Right atrium auricular region (tissue), 2 donors: ENCODE results near the gene MINK1. TPM values are rescaled to one million over a fixed set of nuclear protein-coding genes. Genes with fewer than 3 reads are reported as not detected.
A peak's percentile ranks its signal among the peaks of the same experiment; 100 is the strongest.

Experiments used
- DNase-seq: peaks from one replicate; pipeline ENCODE4 v3.0.0-alpha.2; 2019; ENCODE audit warnings: low spot score
- H3K27ac ChIP-seq, 2 donors: fragments of 200-600 bp; sonication (generic); 1 replicate in 1 of 2; 2 replicates in 1 of 2; pipeline ENCODE4 v1.5.1; 2016 to 2019
- H3K27me3 ChIP-seq, 2 donors: fragments of 200-600 bp; sonication (generic); one replicate each; pipeline versions ENCODE4 v1.5.1 to v1.6.0; 2017 to 2019
- H3K36me3 ChIP-seq: fragments of 200-600 bp; sonication (generic); one replicate; pipeline ENCODE4 v1.5.1; 2016
- H3K4me1 ChIP-seq, 2 donors: fragments of 200-600 bp; sonication (generic); one replicate each; pipeline versions ENCODE4 v1.5.1 to v1.6.0; 2017 to 2019
- H3K4me3 ChIP-seq, 2 donors: fragments of 200-600 bp; sonication (generic); 1 replicate in 1 of 2; 2 replicates in 1 of 2; pipeline ENCODE4 v1.5.1; 2017 to 2019; ENCODE audit warnings: mild to moderate bottlenecking in 1 of 2, moderate library complexity in 1 of 2
- H3K9me3 ChIP-seq, 2 donors: fragments of 200-600 bp; sonication (generic); one replicate each; pipeline ENCODE4 v1.5.1; 2019
- CTCF ChIP-seq, 2 donors: fragments of 200-600 bp; sonication (generic); IDR thresholded peaks; one replicate each; pipeline ENCODE4 v1.5.1; 2019; ENCODE audit warnings: antibody characterized with exemption in 2 of 2
- total RNA-seq, 2 donors: library from RNA; depleted of rRNA; stranded (reverse); fragments of >200 nt; gene quantifications; one replicate each; pipeline ENCODE4 v1.1.0, GENCODE V29; 2016

The MINK1 gene
- total RNA-seq, 2 donors from 2014 or later = 20.9 to 22.2 TPM

DNA sequence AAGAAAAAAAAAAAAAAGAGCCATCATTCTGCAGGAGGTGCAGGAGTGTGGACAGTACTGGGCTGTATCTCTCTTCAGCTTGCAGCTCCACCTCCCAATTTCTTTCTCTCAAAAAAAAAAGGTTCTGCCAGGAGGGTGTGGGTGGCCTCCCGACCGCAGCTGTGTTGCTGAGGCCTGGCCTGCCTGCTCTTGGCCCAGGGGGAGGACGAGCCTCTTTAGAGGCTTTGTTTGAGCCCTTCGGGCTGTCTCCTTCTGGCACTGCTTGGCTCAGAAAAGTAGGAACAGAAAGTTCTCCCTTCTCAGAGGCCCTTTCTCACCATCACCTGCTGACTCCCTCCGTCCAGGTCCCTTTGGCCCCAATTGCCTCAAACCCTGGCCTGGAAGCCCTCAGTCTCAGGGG, 43.9 kb downstream of the MINK1 start:
- no peak for TF ChIP-seq CTCF (IDR thresholded peaks at IDR 0.05)
- Histone ChIP-seq H3K4me3 (no peak overlapping the region), H3K4me1 (peaks cover 0 to 4% of the 10 kb centered on the region in 2 donors), H3K27me3 (no peaks in the 10 kb centered on the region), H3K9me3 (no peaks in the 10 kb centered on the region), H3K27ac (no peak overlapping the region), H3K36me3 (peaks cover 18% of the 10 kb centered on the region)
- DNase-seq = no peak

GRCh38 chr17:4879601-4880000, 46.5 kb downstream of the MINK1 start:
- H3K4me3 ChIP-seq = no peak overlapping the region
- peaks cover 0 to 4% of the 10 kb centered on the region in 2 donors for H3K4me1 ChIP-seq
- DNase-seq = no peak
- no peaks in the 10 kb centered on the region for H3K9me3 ChIP-seq
- TF ChIP-seq CTCF (IDR thresholded peaks at IDR 0.05) = no peak
- H3K36me3 ChIP-seq = peaks cover 26% of the 10 kb centered on the region
- no peaks in the 10 kb centered on the region for H3K27me3 ChIP-seq
- H3K27ac ChIP-seq = no peak overlapping the region

GRCh38 chr17:4880857-4881256, 47.7 kb downstream of the MINK1 start:
- Histone ChIP-seq H3K27me3 (no peaks in the 10 kb centered on the region), H3K4me1 (peaks cover 0 to 4% of the 10 kb centered on the region in 2 donors), H3K9me3 (no peaks in the 10 kb centered on the region), H3K27ac (no peak overlapping the region), H3K36me3 (peaks cover 38% of the 10 kb centered on the region), H3K4me3 (no peak overlapping the region)
- TF ChIP-seq CTCF (IDR thresholded peaks at IDR 0.05) = no peak
- no peak for DNase-seq

- Histone ChIP-seq H3K9me3 (no peaks in the 10 kb centered on the region), H3K36me3 (peaks cover 49% of the 10 kb centered on the region), H3K4me3 (no peak overlapping the region), H3K4me1 (peaks cover 0 to 4% of the 10 kb centered on the region in 2 donors), H3K27me3 (no peaks in the 10 kb centered on the region), H3K27ac (no peak overlapping the region)
- peak; percentile 60 to 82 for TF ChIP-seq CTCF (IDR thresholded peaks at IDR 0.05)
- no peak for DNase-seq
Observed at GRCh38 chr17:4881761-4882555, 48.8 kb downstream of the MINK1 start.

DNA sequence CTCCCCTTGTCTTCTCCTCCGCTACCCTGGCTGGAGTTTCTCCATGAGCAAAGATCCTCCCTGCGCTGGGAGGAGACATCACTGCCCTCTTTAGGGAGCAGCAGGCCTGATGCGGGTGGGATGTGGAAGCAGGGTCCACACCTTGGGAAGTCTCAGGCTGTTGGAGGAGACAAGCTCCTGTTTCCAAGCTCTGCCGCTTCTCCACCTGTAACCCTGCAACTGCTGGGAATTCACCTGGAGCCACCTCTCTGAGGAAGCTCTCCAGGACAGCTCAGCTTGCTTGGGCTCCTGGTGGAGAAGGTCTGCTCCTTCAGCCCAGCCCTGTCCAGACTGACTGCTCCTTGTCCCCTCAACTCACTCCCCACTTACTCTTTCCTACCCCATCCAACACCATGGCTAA, 51.3 kb downstream of the MINK1 start:
- no peak for TF ChIP-seq CTCF (IDR thresholded peaks at IDR 0.05)
- Histone ChIP-seq H3K4me3 (no peak overlapping the region), H3K9me3 (no peaks in the 10 kb centered on the region), H3K27me3 (no peaks in the 10 kb centered on the region), H3K36me3 (peaks cover 53% of the 10 kb centered on the region), H3K4me1 (peaks cover 0 to 4% of the 10 kb centered on the region in 2 donors), H3K27ac (no peak overlapping the region)
- no peak for DNase-seq

- DNase-seq = no peak
- H3K27me3 ChIP-seq = no peaks in the 10 kb centered on the region
- peaks cover 66% of the 10 kb centered on the region for H3K36me3 ChIP-seq
- no peak overlapping the region for H3K4me3 ChIP-seq
- peaks cover 0 to 1% of the 10 kb centered on the region in 2 donors for H3K4me1 ChIP-seq
- H3K9me3 ChIP-seq = no peaks in the 10 kb centered on the region
- no peak overlapping the region for H3K27ac ChIP-seq
- TF ChIP-seq CTCF (IDR thresholded peaks at IDR 0.05) = no peak
Observed at GRCh38 chr17:4886830-4887229, 53.7 kb downstream of the MINK1 start.
